Measurements from ENCODE around the gene BROX. TPM values are rescaled to one million over a fixed set of nuclear protein-coding genes. Genes with fewer than 3 reads are reported as not detected.

BROX gene
- total RNA-seq, 4 donors from 2014 or later: 40.7 to 80.2 (median 51.4) TPM

DNA sequence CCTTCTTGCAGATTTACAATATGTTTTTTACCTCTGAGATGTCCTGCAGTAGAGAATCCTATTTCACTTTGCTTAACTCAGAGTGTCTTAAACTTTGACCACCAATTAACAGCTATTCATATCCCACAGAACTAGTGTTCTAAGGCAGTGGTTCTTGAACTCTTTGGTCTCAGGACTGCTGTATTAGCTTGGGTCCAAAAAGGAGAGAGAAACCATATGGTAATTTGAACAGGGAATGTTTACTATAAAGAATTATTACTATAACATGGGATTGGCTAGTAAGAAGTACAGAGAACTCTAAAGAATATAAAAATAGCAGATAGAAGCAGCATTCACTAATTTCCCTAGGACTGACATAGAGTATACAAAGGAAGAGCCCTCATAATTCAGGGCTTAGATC lies 56.2 kb downstream of the BROX start:
- H3K27ac ChIP-seq: no peak overlapping the region
- intact Hi-C loops (cut with DNase I; ENCODE audit: low total_unique reads): no loop called here
- TF ChIP-seq POLR2A (IDR thresholded peaks at IDR 0.05) (no peak), CTCF (IDR thresholded peaks at IDR 0.05 in 4 of 5, conservative IDR thresholded peaks at IDR 0.05 in 1 of 5) (no peak)
- DNase-seq (no peak), ATAC-seq (no peak)
- in situ Hi-C loops (cut with MboI; ENCODE audit: low sequenced_read_pairs in 4 of 4): no loop called here
- H3K4me1 ChIP-seq: no peaks in the 10 kb centered on the region
- H3K4me3 ChIP-seq: no peak overlapping the region
- no peaks in the 10 kb centered on the region for H3K27me3 ChIP-seq
- no peaks in the 10 kb centered on the region for H3K36me3 ChIP-seq
- H3K9me3 ChIP-seq: no peaks in the 10 kb centered on the region

- ATAC-seq: no peak
- Histone ChIP-seq H3K4me3 (no peak overlapping the region), H3K27me3 (no peaks in the 10 kb centered on the region), H3K27ac (no peak overlapping the region), H3K9me3 (no peaks in the 10 kb centered on the region), H3K36me3 (no peaks in the 10 kb centered on the region), H3K4me1 (no peaks in the 10 kb centered on the region)
- TF ChIP-seq CTCF (IDR thresholded peaks at IDR 0.05 in 4 of 5, conservative IDR thresholded peaks at IDR 0.05 in 1 of 5) (no peak), POLR2A (IDR thresholded peaks at IDR 0.05) (no peak)
- DNase-seq: no peak
- in situ Hi-C loops (cut with MboI; ENCODE audit: low sequenced_read_pairs in 4 of 4): no loop called here
- intact Hi-C loops (cut with DNase I; ENCODE audit: low total_unique reads): no loop called here
These were observed 56.8 kb downstream of the BROX start for GRCh38 chr1:222769181-222769580.

DNA sequence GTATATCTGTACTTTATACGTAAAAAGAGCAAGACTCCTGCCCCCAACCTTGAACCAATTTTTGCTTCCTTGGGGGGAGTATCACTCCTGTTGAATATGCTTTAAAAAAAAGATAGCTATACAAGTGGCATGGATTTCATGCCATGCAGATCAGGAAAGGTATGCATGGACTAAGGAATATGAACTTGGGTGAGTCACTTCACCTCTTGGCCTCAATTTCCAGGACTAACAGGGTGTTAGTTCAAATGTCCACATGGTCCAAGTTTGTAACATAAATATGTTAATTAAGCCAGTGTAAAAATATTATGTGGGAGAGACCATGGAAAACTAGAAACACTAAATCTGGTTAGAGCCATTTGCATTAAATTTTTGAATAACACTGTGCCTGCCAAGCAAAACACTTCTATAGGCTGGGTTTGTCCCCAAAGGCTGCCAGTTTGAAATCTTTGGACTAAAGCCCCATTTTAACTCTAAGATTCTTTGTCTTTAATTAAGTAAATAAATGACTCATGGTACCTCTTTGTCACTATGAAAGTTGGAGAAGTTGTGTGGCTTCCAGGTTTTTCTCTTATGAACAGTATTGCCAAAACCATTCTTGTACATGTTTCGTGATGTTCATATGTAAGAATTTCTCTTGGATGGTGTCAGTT lies 57.7 kb downstream of the BROX start:
- no peak overlapping the region for H3K4me3 ChIP-seq
- in situ Hi-C loops (cut with MboI; ENCODE audit: low sequenced_read_pairs in 4 of 4): no loop called here
- H3K27me3 ChIP-seq: no peaks in the 10 kb centered on the region
- H3K27ac ChIP-seq: no peak overlapping the region
- H3K9me3 ChIP-seq: no peaks in the 10 kb centered on the region
- no peaks in the 10 kb centered on the region for H3K4me1 ChIP-seq
- H3K36me3 ChIP-seq: no peaks in the 10 kb centered on the region
- ATAC-seq: no peak
- no peak for DNase-seq
- no peak for TF ChIP-seq CTCF (IDR thresholded peaks at IDR 0.05 in 4 of 5, conservative IDR thresholded peaks at IDR 0.05 in 1 of 5)
- TF ChIP-seq POLR2A (IDR thresholded peaks at IDR 0.05): no peak
- intact Hi-C loops (cut with DNase I; ENCODE audit: low total_unique reads): no loop called here

- H3K27ac ChIP-seq: peak overlapping the region in 2 of 4 donors; percentile 14 to 50
- intact Hi-C loops (cut with DNase I; ENCODE audit: low total_unique reads): no loop called here
- no peak overlapping the region for H3K4me3 ChIP-seq
- no peaks in the 10 kb centered on the region for H3K9me3 ChIP-seq
- H3K36me3 ChIP-seq: no peaks in the 10 kb centered on the region
- H3K4me1 ChIP-seq: no peaks in the 10 kb centered on the region
- no peaks in the 10 kb centered on the region for H3K27me3 ChIP-seq
- DNase-seq (no peak), ATAC-seq (no peak)
- in situ Hi-C loops (cut with MboI; ENCODE audit: low sequenced_read_pairs in 4 of 4): no loop called here
- TF ChIP-seq CTCF (IDR thresholded peaks at IDR 0.05 in 4 of 5, conservative IDR thresholded peaks at IDR 0.05 in 1 of 5): no peak
- TF ChIP-seq POLR2A (IDR thresholded peaks at IDR 0.05): no peak
These were observed 60.6 kb downstream of the BROX start for GRCh38 chr1:222772996-222773379.

- no peak for DNase-seq
- no peak for ATAC-seq
- Histone ChIP-seq H3K4me3 (no peak overlapping the region), H3K27me3 (no peaks in the 10 kb centered on the region), H3K9me3 (no peaks in the 10 kb centered on the region), H3K4me1 (no peaks in the 10 kb centered on the region), H3K36me3 (no peaks in the 10 kb centered on the region), H3K27ac (no peak overlapping the region)
- in situ Hi-C loops (cut with MboI; ENCODE audit: low sequenced_read_pairs in 4 of 4): no loop called here
- intact Hi-C loops (cut with DNase I; ENCODE audit: low total_unique reads): no loop called here
- TF ChIP-seq POLR2A (IDR thresholded peaks at IDR 0.05) (no peak), CTCF (IDR thresholded peaks at IDR 0.05 in 4 of 5, conservative IDR thresholded peaks at IDR 0.05 in 1 of 5) (no peak)
These were observed 65.1 kb downstream of the BROX start for GRCh38 chr1:222777463-222777862.

Data from gastrocnemius medialis (tissue), 4 donors.